Neural crest cell (in vitro differentiated cells): ENCODE data around the gene TK1. TPM values are rescaled to one million over a fixed set of nuclear protein-coding genes. Genes with fewer than 3 reads are reported as not detected.
A peak's percentile ranks its signal among the peaks of the same experiment; 100 is the strongest.

ENCODE experiments used
- DNase-seq: peaks from one replicate; pipeline ENCODE4 v3.0.0; 2021; ENCODE audit warnings: low read depth, mixed read lengths, low spot score
- H3K27ac Mint-ChIP-seq: one replicate; pipeline ENCODE4 v1.8.0; 2021; ENCODE audit warnings: mild to moderate bottlenecking, mixed read lengths; ENCODE audit not compliant: unreplicated experiment
- H3K27me3 Mint-ChIP-seq: 2 replicates; pipeline ENCODE4 v1.8.0; 2021; ENCODE audit warnings: low read depth, mild to moderate bottlenecking, mixed read lengths
- H3K36me3 Mint-ChIP-seq: 2 replicates; pipeline ENCODE4 v1.8.0; 2021; ENCODE audit warnings: low read depth, mild to moderate bottlenecking, mixed read lengths
- H3K4me1 Mint-ChIP-seq: 2 replicates; pipeline ENCODE4 v1.8.0; 2021; ENCODE audit warnings: mixed read lengths
- H3K4me3 Mint-ChIP-seq: one replicate; pipeline ENCODE4 v1.8.0; 2021; ENCODE audit warnings: mild to moderate bottlenecking, mixed read lengths
- H3K9me3 Mint-ChIP-seq: 2 replicates; pipeline ENCODE4 v1.8.0; 2021; ENCODE audit warnings: mixed read lengths
- CTCF ChIP-seq: fragments of 200-600 bp; sonication (generic); conservative IDR thresholded peaks from 2 replicates; pipeline ENCODE4 v1.5.0; 2021; ENCODE audit warnings: antibody characterized with exemption, mild to moderate bottlenecking
- total RNA-seq: library from RNA; stranded (reverse); gene quantifications from 2 replicates; pipeline ENCODE4 v1.2.1, GENCODE V29; 2021

The TK1 gene
- total RNA-seq, 1 donor from 2014 or later = 53.9 TPM

- Mint-ChIP-seq H3K9me3 (peaks cover 3% of the 10 kb centered on the region), H3K27me3 (no peaks in the 10 kb centered on the region), H3K4me3 (peak overlapping the region; percentile 86), H3K4me1 (peaks cover 47% of the 10 kb centered on the region), H3K27ac (peak overlapping the region; percentile 57), H3K36me3 (peaks cover 13% of the 10 kb centered on the region)
- DNase-seq = no peak
- no peak for TF ChIP-seq CTCF
Observed at GRCh38 chr17:78185981-78186691, 716 bp downstream of the TK1 start.

GRCh38 chr17:78184868-78185267 is 2.0 kb downstream of the TK1 start:
- no peaks in the 10 kb centered on the region for H3K27me3 Mint-ChIP-seq
- H3K4me1 Mint-ChIP-seq = peaks cover 43% of the 10 kb centered on the region
- peak overlapping the region; percentile 86 for H3K4me3 Mint-ChIP-seq
- peak overlapping the region; percentile 93 for H3K27ac Mint-ChIP-seq
- no peak for DNase-seq
- peaks cover 3% of the 10 kb centered on the region for H3K9me3 Mint-ChIP-seq
- no peak for TF ChIP-seq CTCF
- peaks cover 13% of the 10 kb centered on the region for H3K36me3 Mint-ChIP-seq

GRCh38 chr17:78184351-78184750 is 2.5 kb downstream of the TK1 start:
- TF ChIP-seq CTCF = no peak
- Mint-ChIP-seq H3K27ac (peak overlapping the region; percentile 38), H3K36me3 (peaks cover 13% of the 10 kb centered on the region), H3K4me3 (peak overlapping the region; percentile 86), H3K4me1 (peaks cover 43% of the 10 kb centered on the region), H3K27me3 (no peaks in the 10 kb centered on the region), H3K9me3 (peaks cover 3% of the 10 kb centered on the region)
- DNase-seq = no peak

GRCh38 chr17:78183916-78184315 is 2.9 kb downstream of the TK1 start:
- H3K4me3 Mint-ChIP-seq = peak overlapping the region; percentile 81
- H3K4me1 Mint-ChIP-seq = peaks cover 43% of the 10 kb centered on the region
- peaks cover 14% of the 10 kb centered on the region for H3K36me3 Mint-ChIP-seq
- H3K9me3 Mint-ChIP-seq = peaks cover 3% of the 10 kb centered on the region
- no peak overlapping the region for H3K27ac Mint-ChIP-seq
- no peaks in the 10 kb centered on the region for H3K27me3 Mint-ChIP-seq
- TF ChIP-seq CTCF = no peak
- no peak for DNase-seq

- TF ChIP-seq CTCF = no peak
- H3K27me3 Mint-ChIP-seq = no peaks in the 10 kb centered on the region
- peaks cover 37% of the 10 kb centered on the region for H3K4me1 Mint-ChIP-seq
- H3K4me3 Mint-ChIP-seq = peak overlapping the region; percentile 44
- H3K9me3 Mint-ChIP-seq = peaks cover 3% of the 10 kb centered on the region
- peaks cover 19% of the 10 kb centered on the region for H3K36me3 Mint-ChIP-seq
- peak overlapping the region; percentile 35 for H3K27ac Mint-ChIP-seq
- no peak for DNase-seq
Observed at GRCh38 chr17:78182504-78182903, 4.3 kb downstream of the TK1 start.
